HL-60 (cell line): Measurements from ENCODE around the gene GRK5.

Experiments
- GABPA ChIP-seq: IDR thresholded peaks from 2 replicates; pipeline ENCODE4 v1.6.1; 2012; ENCODE audit warnings: low read depth
- POLR2AphosphoS5 ChIP-seq: IDR thresholded peaks from 2 replicates; pipeline ENCODE4 v1.6.1; 2012; ENCODE audit warnings: low read depth
- SPI1 ChIP-seq: IDR thresholded peaks from 2 replicates; pipeline ENCODE4 v1.6.1; 2012; ENCODE audit warnings: low read depth, mild to moderate bottlenecking, borderline replicate concordance
- TF ChIP-seq, protein P1 (sequence below): IDR thresholded peaks from one replicate; pipeline ENCODE4 v1.5.1; 2011; ENCODE audit warnings: low read length, control low read depth, inconsistent platforms; ENCODE audit not compliant: insufficient read depth
- TF ChIP-seq, protein P2 (sequence below): IDR thresholded peaks from 2 replicates; pipeline ENCODE4 v1.6.1; 2012; ENCODE audit warnings: low read depth; ENCODE audit not compliant: insufficient replicate concordance

DNA sequence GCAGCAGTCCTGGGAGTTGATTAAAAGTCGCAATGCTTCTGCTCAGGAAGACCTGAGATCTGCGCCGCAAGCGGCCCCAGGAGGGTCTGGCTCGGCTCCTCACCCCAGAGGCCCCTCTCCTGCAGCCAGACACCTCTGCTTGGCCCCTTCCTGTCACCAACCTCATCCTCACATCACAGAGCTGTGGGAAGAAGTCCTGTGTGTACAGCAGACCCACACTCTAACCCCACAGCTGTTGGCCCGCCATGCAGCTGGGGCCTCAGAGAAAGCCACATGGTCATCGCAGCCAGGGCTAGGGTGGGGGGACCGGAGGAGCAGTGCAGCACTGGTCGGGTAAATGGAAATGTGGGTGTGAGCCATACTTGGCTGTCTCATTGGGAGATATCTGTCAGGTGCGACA is 237.5 kb downstream of the GRK5 start:
- no peak for TF ChIP-seq POLR2AphosphoS5
- TF ChIP-seq, protein P1, sequence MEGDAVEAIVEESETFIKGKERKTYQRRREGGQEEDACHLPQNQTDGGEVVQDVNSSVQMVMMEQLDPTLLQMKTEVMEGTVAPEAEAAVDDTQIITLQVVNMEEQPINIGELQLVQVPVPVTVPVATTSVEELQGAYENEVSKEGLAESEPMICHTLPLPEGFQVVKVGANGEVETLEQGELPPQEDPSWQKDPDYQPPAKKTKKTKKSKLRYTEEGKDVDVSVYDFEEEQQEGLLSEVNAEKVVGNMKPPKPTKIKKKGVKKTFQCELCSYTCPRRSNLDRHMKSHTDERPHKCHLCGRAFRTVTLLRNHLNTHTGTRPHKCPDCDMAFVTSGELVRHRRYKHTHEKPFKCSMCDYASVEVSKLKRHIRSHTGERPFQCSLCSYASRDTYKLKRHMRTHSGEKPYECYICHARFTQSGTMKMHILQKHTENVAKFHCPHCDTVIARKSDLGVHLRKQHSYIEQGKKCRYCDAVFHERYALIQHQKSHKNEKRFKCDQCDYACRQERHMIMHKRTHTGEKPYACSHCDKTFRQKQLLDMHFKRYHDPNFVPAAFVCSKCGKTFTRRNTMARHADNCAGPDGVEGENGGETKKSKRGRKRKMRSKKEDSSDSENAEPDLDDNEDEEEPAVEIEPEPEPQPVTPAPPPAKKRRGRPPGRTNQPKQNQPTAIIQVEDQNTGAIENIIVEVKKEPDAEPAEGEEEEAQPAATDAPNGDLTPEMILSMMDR, result no peak
- no peak for TF ChIP-seq GABPA
- TF ChIP-seq, protein P2, sequence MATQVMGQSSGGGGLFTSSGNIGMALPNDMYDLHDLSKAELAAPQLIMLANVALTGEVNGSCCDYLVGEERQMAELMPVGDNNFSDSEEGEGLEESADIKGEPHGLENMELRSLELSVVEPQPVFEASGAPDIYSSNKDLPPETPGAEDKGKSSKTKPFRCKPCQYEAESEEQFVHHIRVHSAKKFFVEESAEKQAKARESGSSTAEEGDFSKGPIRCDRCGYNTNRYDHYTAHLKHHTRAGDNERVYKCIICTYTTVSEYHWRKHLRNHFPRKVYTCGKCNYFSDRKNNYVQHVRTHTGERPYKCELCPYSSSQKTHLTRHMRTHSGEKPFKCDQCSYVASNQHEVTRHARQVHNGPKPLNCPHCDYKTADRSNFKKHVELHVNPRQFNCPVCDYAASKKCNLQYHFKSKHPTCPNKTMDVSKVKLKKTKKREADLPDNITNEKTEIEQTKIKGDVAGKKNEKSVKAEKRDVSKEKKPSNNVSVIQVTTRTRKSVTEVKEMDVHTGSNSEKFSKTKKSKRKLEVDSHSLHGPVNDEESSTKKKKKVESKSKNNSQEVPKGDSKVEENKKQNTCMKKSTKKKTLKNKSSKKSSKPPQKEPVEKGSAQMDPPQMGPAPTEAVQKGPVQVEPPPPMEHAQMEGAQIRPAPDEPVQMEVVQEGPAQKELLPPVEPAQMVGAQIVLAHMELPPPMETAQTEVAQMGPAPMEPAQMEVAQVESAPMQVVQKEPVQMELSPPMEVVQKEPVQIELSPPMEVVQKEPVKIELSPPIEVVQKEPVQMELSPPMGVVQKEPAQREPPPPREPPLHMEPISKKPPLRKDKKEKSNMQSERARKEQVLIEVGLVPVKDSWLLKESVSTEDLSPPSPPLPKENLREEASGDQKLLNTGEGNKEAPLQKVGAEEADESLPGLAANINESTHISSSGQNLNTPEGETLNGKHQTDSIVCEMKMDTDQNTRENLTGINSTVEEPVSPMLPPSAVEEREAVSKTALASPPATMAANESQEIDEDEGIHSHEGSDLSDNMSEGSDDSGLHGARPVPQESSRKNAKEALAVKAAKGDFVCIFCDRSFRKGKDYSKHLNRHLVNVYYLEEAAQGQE, result no peak
- TF ChIP-seq SPI1, result no peak
